Measurements from ENCODE around the gene INPP1.

Gene INPP1

DNA sequence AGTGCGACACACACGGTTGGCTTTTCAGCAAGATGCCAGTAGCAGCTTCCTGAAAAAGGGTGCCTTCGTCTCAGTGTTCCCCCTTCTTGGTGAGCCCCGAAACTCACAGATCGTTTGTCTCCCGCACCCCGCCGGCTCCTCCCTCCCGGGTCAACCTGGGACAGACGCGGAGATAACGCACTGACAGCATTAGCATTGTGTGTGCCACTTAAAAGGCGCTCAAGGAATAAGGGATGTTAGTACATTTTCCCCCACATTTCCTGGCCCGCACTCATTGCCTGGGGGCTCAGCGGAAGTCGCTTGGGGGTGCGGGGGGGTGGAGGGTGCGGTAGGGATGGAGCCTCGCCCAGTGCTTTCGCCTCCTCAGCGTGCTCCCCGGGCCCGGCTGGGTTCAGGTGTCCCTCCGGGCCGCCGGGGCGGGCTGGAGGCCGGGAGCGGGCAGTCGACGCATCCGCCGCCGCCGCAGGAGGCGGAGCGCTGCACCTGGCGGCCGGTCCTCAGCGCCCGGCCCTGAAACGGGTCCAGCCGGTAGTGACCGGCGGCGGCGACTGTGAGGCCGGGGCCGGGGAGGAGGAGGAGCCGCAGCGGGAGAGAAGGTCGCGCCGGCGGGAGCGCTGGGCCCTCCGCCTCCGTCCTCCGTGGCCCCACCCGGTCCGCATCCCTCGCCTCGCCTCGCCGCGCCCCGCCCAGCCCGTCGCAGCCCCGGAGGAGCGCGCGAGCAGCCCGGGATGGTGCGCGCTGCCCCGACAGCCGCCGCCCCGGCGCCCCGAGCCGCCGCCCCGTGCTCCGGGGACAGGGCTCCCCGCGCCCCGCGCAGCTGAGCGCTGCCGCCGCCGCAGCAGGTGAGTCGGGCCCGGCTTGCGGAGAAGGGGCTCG lies 64.5 kb downstream of the INPP1 start, which contains the start of gene MFSD6:
Gene MFSD6 (plus strand): TSS at position 694 of the 876 bp plus-strand sequence. CDS start 27,675 bp downstream, outside the sequence.
- H3K4me3 ChIP-seq (ENCODE audit: low read length) = peak within 1 kb of the TSS; percentile 67
- peak; percentile 35 for DNase-seq (ENCODE audit: low read depth)
- TF ChIP-seq, protein P1, sequence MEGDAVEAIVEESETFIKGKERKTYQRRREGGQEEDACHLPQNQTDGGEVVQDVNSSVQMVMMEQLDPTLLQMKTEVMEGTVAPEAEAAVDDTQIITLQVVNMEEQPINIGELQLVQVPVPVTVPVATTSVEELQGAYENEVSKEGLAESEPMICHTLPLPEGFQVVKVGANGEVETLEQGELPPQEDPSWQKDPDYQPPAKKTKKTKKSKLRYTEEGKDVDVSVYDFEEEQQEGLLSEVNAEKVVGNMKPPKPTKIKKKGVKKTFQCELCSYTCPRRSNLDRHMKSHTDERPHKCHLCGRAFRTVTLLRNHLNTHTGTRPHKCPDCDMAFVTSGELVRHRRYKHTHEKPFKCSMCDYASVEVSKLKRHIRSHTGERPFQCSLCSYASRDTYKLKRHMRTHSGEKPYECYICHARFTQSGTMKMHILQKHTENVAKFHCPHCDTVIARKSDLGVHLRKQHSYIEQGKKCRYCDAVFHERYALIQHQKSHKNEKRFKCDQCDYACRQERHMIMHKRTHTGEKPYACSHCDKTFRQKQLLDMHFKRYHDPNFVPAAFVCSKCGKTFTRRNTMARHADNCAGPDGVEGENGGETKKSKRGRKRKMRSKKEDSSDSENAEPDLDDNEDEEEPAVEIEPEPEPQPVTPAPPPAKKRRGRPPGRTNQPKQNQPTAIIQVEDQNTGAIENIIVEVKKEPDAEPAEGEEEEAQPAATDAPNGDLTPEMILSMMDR (IDR thresholded peaks at IDR 0.05; ENCODE audit: insufficient read depth, low read depth, low read length, missing control alignments) = no peak

DNA sequence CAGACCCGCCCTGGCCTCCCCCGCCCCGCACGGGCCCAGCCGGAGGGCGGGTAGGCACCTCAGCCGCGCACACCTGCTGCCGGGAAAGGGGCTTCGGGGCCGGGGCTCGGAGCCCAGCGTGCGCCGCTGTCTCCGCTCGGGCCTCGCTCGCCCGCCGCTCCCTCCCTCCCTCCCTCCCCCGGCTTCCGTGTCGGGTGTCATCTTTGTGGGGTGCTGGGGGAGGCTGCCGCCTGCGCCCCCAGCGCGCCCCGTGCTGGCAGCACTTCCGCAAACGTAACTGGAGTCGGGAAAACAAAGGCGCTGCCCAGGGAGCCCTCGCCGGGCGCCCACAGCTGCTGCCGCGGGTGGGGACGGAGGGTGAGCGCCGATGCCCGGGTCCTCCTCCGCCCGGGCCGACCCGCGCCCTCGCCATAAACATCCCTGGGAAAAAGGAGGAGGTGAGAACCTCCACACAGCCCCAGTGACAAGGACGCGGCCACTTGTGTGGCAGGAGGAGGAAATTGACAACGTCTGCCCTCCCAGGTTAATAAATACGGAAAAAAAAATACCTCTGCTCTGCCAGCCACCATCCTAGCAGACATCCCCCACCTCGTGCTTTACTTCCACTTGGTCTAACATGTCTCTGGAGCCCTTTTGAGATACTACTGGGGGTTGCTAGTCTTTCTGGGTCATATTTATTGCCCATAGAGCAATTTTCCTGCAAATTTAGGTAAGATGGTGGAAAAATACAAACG lies 65.3 kb downstream of the INPP1 start:
- peak; percentile 38 for DNase-seq (ENCODE audit: low read depth)
- H3K4me3 ChIP-seq (ENCODE audit: low read length) = peak overlapping the region; percentile 67
- TF ChIP-seq, protein P1 (IDR thresholded peaks at IDR 0.05; ENCODE audit: insufficient read depth, low read depth, low read length, missing control alignments) = no peak

DNA sequence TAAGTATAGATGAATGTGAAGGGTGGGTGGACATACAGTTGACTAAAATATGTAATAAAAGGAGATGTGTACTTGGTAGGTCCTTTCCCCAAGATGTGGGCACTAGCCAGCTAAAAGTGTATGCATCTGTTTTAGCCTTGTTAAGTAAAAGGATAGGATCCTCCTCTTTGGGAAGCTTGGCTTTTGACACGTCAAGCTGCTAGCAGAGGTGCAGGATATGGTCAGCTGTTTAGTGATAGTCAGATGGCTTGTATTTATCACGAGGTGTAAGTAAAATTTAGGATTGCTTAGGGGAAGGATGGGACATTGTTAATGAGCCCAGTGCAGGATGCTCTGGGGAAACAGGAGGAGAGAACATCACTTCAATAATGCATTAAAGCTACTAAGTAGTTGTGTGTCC lies 66.2 kb downstream of the INPP1 start:
- H3K4me3 ChIP-seq (ENCODE audit: low read length) = peak overlapping the region; percentile 67
- no peak for DNase-seq (ENCODE audit: low read depth)
- TF ChIP-seq, protein P1 (IDR thresholded peaks at IDR 0.05; ENCODE audit: insufficient read depth, low read depth, low read length, missing control alignments) = no peak

DNA sequence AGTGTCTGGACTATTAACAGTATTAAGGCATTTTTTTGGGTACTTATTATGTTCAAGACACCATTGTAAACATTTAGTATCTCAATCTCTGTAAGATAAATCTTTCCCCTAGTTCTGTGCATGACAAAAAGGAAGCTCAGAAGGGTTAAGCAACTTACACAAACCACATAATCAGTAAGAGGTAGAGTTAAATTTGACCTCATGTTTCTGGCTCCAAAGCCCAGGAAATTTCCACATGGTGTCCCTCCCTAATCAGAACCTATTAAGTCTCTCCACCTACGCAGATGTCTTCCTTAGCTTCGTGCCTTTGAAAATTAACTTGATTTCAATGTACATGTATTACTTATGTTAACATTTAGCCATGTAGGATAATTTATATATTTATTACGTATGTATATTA lies 66.8 kb downstream of the INPP1 start:
- no peak overlapping the region for H3K4me3 ChIP-seq (ENCODE audit: low read length)
- no peak for DNase-seq (ENCODE audit: low read depth)
- TF ChIP-seq, protein P1 (IDR thresholded peaks at IDR 0.05; ENCODE audit: insufficient read depth, low read depth, low read length, missing control alignments) = no peak

DNA sequence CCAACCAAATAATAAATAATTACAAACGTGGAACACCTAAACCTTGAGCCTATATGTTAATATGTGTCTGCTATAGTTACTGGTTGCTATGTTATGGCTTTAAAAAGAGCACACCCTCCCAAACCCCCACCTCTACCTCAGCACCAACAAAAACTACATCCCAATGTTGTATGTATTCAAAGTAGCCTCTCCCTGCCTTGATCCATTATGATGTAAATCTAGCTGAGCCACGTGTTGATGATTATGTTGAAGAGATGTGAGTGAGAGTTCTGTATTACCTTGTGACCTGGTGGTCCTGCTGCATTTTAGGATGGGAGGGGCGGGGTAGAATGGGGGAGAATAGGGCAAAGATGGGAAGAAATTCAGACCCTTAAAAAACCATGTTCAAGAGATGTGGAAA lies 69.6 kb downstream of the INPP1 start:
- TF ChIP-seq, protein P1 (IDR thresholded peaks at IDR 0.05; ENCODE audit: insufficient read depth, low read depth, low read length, missing control alignments) = no peak
- no peak overlapping the region for H3K4me3 ChIP-seq (ENCODE audit: low read length)
- DNase-seq (ENCODE audit: low read depth) = peak; percentile 33

DNA sequence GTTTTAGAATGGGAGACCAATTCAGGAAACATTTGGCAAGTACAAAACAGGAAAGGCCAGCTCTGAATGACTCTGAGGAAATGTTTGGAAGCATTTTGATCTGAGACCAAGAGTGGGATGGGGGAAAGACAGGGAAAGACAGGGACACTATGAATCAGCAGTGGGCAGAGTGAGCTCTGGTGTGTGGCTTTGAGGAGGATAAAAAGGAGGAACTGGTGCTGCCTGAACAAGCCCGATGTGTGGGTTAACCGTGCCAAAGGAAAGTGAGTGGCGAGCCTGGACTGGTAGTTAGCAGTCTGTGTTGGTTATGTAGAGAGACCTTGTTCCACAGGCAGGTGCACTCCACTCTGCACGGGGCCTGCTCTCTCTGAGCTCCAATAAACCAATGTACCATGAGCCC lies 70.0 kb downstream of the INPP1 start:
- DNase-seq (ENCODE audit: low read depth) = peak; percentile 96
- TF ChIP-seq, protein P1 (IDR thresholded peaks at IDR 0.05; ENCODE audit: insufficient read depth, low read depth, low read length, missing control alignments) = no peak

More for the DNA sequence above, 70.0 kb downstream of the INPP1 start:
- H3K4me3 ChIP-seq (ENCODE audit: low read length) = no peak overlapping the region

Data from epithelial cell of esophagus (primary cell).